Bone marrow (tissue), 2 donors: Measurements from ENCODE around the gene TMEM89.

Experiments
- DNase-seq, 2 donors: peaks; one replicate each; lab custom pipeline; 2025; lab: John Stamatoyannopoulos, UW

Gene TMEM89, protein sequence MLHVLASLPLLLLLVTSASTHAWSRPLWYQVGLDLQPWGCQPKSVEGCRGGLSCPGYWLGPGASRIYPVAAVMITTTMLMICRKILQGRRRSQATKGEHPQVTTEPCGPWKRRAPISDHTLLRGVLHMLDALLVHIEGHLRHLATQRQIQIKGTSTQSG

DNA sequence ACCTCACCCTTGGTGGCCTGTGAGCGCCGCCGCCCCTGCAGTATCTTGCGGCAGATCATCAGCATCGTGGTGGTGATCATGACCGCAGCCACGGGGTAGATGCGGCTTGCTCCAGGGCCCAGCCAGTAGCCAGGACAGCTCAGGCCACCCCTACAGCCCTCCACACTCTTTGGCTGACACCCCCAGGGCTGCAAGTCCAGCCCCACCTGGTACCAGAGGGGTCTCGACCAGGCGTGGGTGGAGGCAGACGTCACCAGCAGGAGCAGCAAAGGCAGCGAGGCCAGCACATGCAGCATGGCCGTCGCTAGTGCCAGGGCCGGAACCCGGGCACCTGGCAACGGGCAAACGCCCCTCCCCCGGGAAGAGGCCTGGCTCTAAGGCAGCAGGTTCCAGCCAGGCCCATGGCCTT is at the start of gene TMEM89:
Gene TMEM89, minus strand, starts transcription at position 309 of the 409 bp plus-strand sequence. Its CDS starts 13 bp downstream, at position 296.
- no peak for DNase-seq

DNA sequence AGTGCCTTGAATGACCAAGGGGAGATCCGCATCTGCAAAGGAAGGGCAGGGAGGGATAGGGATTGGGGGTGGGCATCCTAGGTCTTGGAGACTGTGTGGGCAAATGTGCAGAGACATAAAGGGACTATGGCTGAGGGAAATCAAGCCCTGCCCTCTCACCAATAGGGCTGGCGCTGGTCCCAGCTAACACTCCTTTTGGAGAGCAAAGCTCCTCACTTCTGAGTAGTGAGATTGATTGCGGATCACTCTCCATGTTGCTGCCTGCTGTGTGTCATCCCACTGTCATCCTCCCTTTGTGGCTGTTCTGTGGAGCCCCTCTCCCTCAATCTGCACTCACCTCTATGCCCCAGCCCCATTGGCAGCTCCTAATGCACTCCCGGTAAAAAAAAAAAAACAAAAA is 43.4 kb upstream of the TMEM89 start:
- DNase-seq, result no peak

DNA sequence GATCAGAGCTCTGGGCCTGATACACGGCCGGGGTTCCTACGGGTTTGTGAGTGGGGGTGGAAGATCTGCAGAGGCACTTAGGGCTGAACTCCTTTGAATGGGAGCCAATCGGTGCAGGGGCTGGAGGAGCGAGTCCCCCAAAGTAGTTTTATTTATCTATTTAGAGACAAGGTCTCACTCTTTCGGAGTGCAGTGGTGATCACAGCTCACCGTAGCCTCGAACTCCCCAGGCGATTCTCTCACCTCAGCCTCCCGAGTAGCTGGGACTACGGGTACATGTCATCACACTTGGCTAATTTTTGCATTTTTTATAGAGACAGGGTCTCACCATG is 42.7 kb upstream of the TMEM89 start:
- no peak for DNase-seq

DNA sequence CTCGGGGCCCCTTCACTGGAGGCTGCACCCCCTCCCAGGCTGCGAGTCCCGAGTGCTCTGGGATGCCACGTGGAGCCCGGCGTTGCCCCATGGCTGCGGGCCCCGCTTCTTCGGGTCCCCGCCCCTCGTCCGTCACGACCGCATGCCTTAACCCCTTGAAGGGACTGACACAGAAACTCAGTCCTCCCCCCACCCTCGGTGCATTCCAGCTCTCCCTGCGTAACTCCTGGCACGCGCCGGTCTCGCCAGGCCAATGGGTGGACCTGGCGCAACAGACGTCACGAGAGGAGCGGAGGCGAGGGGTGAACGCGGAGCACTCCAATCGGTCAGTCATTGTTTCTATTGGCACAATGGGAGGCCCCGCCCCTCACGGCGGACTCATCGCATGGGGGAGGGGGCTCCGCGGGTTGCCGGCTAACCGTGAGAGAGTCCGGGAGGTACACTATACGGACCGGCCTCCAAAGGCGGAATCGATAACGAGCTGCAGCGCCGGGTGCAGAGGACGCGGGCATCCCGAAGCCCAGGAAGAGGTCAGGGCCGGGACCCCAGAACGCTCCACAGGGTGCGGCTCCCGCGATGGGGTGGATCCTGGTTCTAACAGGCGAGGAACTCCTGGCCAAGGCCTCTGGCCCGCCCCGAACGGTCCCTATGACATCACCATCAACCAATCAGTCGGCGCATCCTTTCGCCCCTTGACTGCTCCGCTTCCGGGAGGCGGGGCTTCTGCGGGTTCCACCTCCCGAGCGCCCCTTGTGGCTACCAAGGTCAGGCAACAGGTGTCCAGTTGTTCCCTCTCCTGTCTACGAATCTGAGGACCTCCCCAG is 42.1 kb upstream of the TMEM89 start:
- DNase-seq, result peak; percentile 40 to 86

DNA sequence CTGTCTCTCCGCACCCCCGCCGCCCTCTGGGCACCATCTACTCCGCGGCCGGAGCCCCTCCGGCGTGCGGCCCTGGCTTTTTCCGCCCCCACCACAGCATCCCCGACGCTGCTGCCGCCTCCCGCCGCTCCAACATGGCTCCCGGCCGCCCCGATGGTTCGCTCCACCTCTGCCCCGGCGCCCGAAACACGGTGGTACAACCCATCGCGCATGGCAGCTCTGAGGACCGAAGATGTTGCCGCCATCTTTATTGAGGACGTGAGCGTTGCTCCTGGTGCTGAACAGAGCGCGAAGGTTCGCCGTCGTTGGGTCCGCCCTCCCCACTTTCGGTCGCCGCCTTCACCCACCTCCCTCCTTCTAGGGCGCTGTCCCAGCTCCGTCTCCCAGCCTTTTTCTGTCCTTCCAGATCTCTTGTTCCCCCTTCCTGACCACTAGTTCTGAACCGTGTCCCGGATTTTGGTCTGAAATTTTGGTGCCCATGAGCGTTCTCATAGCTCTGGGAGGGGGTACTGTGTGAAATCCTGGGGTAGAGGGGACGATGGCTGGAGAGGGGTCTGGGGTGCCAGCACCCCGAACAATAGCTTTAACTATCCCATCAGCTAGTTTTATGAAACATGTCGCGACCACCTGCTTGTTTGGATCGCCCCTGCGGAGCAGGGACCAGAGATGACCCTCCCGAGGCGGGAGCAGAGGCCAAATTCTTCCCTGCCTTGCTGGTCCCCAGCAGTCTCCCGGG is 41.4 kb upstream of the TMEM89 start, which contains the start of gene CELSR3:
Gene CELSR3, minus strand, starts transcription at position 134 of the 736 bp plus-strand sequence. CDS start 252 bp downstream, outside the sequence.
- DNase-seq, result no peak

DNA sequence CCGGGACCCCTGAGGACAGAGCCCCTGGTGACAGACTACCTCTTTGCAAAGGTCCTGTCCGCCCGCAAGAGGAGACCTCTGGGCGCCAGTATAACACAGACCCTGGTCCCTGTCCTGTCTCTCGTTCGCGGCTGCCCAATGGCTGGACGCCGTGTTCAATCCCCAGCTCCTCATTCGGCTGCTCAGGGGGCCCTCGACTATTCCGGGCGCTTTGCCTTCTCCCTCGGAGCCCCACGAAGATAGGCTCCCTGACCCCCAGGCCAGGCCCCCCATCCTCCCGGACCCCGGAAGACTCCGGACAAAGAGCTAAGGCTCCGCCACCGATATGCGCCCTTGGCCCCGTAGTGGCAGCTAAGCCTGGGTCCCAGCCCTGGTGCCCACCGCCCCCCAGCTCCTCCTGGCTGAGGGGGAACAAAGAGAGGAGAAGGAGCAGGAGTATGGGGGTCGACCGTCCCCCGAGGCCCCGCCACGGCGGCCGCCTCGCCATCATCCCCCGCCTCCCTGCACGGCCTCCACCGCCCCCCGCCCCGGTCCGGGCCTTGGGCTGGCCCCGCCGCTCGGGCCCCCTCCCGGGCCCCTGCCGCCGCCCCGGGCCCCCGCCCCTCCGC is 40.7 kb upstream of the TMEM89 start:
- DNase-seq, result no peak

DNA sequence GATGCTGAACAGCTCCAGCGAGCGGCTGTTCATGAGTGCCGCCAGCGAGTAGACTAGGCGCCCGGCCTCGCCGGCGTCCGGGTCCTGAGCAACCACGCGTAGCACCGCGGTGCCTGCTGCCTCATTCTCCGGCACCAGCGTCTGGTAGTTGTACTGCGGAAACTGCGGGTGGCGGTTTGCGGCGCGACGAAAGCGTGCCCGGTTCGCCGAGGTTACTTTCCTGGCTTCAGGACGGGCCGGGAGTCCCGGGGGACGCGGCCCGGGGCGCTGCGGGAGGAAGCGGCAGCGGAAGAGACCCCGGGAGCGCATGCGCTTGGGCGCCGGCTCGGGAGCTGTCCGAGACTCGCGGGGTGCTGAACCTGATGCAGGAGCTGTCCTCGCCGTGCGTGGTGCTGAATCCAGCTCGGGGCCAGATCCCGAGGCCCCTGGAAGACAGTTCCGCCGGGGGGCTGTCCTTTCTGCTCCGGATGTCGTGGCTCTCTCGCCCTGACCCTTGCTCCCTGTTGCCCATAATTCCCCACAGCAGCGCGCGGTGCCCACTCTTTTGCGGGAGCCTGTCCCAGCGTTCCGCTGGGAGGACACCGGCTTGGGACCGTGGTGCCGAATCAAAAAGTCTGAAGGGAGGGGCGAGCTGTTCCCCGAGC is 40.1 kb upstream of the TMEM89 start:
- DNase-seq, result peak; percentile 3 to 38

DNA sequence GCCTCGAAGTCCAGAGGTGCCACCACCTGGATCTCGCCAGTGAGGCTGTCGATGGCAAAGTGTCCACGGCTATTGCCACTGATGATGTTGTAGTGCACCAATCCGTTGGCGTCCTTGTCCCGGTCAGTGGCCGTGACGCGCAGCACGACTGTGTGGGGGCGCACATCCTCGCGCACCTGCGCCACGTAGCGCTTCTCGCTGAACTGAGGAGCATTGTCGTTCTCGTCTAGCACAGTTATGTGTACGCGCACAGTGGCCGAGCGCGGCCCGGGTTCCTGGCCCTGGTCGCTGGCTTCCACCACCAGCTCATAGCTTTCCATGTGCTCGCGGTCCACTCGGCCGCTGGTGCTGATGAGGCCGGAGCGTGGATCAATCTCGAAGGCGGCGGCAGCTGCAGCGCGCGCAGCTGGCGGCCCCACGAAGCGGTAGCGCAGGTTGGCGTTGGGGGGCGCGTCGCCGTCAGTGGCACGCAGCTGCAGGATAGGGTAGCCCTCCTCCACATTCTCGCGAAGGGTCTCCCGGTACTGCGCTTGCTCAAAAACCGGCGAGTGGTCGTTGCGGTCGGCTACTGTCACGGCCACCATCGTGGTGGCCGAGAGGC is 39.3 kb upstream of the TMEM89 start:
- no peak for DNase-seq

DNA sequence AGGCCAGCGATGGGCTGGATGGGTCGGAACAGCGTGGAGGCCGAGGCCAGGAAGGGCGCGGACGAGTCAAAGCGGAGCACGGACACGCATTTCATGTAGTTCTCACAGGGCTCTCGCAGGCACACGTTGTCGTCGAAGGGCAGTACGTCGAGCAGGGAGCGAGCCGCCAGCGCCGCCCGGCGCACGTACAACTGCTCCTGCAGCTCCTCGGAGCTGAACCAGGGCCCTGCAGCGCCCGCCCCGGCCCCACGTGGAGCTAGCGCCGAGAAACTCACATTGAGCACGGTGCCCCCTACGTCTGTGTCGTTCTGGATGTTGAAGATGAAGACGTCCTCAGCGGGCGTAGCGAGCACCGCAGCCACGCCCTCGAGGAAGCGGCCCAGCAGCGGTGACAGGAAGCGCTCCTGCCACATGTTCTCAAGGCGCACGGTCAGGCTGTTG is 35.3 kb upstream of the TMEM89 start:
- no peak for DNase-seq

DNA sequence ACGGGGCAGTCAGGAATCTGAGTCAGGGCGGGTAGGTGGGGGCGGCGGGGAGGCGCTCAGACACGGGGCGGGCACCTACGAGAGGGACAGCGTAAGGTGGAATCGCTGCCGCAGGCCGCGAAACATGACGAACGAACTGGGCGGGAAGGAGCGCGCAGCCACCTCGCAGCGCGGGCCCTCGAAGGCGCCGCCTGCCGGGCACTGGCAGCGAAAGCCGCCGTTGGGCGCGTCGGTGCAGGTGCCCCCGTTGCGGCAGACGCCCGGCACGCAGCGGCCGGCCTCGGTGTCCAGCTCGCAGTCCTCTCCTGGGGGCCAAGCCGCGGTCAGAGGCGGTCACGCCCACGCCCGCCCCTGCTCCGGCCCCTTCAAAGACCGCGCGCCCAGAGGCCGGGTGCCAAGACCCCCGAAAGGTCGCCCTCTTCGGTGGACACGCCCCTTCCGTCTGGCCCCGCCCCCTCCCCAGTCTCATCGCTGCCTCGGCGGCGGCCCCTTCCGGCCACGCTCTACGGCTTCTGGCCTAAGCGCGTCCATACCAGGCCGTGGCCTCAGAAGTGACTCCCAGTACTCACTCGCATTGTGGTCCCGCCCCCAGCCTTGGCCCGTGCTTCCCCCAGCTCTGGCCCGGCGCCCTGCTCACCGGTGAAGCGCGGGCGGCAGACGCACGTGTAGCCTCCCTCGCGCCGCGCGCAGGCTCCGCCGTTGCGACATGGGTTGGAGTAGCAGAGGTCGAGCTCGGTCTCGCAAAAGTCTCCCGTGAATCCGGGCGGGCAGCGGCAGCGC is 34.7 kb upstream of the TMEM89 start:
- peak; percentile 29 to 71 for DNase-seq

DNA sequence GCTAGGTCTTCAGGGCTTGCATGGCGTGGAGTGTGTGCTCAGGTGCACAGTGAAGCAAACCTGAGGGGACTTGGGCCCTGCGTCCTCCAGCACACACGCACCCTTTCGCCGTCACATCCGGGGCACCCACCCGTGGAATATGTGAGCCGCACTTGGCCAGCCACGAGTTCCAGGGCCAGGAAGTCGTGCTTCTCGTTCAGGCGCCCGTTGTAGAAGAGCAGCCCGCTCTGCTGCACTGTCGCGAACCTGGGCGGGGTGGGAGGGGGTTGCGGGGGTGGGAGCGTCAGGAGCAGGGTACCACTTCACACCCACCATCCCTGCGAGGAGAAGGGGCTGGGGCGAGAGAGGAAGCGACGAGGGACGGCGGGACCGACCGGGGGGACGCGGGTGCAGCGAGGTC is 34.0 kb upstream of the TMEM89 start:
- no peak for DNase-seq

DNA sequence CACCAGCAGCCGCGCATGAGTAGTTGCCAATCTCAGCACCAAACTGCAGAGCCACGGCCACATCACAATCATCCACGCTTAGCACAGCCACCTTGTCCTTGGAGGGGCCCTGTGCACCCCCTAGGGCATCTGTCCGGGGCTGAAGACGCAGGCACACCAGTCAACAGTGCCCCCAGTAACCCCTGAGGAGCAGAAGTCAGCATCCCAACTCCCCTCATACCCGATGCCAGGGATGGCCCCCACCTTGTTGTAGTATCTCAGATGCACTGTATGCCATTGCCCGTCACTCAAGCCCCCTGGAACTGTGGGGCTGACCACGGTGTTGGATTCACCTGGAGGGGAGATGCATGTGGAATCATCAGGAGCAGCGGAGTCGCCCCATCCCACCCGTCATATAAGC is 33.5 kb upstream of the TMEM89 start:
- DNase-seq, result no peak

DNA sequence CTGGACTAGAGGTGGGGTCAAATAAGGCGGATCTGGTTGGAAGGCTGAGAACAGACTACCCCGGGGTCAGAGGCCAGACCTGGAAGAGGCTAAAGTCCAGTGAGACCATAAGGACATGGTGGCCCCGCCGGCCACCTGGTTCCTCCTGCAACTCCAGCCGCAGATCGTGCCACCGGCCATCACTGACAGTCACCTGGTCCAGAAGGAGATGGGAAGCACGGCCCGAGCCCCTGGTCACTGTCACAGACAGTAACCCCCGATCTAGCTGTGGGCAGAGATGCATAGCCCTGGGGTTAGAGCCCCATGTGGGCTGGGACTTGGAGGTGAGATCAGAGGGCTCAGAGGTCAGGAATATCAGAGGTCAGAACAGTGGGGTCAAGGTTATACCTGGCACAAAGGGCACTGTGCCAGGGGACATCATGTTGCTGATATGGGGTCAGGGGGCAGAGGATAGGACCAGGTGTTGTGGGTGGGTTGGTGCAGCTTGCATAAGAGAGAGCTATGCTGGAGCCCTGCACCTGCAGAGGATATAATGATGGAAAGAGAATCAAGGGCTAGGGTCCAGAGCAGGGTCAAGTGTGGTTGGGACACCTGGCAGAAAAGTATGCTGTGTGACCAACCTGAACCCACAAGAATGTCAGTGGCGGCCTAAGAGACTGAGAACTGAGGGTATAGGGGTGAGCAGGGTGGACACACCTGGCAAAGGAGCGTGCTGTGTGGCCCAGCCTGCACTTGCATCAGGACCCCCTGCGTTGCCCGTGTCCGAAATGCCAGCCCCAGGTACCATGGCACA is 31.6 kb upstream of the TMEM89 start:
- DNase-seq, result no peak

DNA sequence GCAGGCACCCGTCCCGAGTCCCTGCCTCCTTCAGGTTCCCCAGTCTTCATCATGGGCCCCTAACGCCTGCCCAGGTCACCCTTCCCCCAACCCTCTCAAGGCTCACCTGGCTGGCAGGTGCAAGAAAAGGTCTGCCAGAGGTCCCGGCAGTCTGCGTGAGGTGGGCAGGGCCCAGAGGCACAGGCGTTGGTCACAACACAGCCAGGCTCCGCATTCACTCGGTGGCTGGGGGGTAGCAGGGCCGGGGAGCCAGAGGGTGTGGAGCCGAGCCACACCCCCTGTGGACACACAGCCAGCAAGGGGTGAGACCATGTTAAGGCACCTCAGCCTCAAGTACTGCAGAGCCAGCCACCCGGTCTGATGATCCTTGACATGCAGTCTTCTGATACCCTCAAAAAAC is 30.2 kb upstream of the TMEM89 start:
- no peak for DNase-seq

DNA sequence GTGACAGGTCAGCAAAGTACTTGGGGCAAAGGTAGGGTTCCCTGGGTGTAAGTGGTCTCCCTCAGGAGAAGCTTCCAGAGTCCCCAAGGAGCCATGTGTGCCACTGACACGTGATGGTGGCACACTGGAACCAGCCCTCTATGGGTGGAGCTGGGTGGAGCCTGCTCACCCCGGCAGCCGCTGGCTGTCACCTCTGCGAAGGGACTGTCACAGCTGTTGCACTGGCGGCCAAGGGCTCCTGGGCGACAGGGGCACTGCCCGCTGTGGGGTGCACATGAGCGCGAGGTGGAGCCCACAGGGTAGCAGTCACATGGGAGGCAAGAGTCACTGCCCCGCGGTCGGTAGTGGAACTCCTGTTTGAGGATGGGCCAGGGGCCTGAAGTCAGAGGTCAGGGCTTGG is 29.2 kb upstream of the TMEM89 start:
- DNase-seq, result no peak

DNA sequence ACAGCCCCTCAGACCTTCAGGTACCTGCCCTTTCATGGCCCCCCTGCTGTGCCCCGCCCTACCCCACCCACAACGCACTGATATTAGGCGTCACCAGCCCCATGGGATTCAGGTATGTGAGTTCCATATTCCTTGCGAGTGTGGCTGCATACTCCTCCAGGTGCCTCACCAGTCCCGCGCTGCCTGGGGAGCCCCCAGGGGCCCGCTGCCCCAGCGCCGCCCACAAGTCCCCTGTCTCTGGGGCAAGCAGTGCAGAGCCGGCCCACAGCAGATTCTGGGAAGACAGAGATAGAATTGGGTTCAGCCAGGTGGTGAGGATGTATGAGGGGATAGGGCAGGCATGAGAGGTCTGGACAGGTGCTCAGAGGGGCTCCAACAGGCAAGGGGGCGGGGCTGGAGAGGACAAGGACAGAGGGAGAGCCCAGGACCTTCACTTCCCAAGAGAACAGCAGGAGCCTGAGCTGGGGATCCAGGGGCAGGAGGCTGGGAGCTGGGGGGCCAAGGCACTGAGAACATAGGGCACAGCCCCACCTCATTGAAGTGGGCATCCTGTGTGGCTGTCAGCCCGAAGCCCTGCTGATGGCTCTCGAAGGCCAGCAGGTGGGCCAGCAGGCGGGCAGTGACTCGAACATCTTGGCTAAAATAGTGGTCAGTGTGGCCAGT is 26.8 kb upstream of the TMEM89 start:
- no peak for DNase-seq

DNA sequence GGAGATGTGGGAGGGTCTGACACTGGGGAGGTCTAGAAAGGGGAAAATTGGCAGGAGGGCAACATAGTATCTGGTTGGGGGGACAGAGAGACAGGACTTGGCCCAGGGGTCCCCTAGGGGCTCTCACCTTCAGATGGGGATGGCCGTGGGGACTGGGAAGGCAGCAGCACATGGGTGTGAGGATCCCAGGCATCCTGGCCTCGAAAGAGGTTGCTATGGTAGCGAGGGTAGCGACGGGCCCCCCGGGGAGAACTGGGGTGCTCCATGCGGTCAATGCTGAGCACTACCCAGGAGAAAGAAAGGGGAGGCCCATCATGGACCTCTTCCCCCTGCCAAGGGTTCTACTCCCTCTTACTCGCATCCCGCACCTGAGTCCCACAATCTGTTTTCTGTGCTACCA is 26.1 kb upstream of the TMEM89 start:
- no peak for DNase-seq

DNA sequence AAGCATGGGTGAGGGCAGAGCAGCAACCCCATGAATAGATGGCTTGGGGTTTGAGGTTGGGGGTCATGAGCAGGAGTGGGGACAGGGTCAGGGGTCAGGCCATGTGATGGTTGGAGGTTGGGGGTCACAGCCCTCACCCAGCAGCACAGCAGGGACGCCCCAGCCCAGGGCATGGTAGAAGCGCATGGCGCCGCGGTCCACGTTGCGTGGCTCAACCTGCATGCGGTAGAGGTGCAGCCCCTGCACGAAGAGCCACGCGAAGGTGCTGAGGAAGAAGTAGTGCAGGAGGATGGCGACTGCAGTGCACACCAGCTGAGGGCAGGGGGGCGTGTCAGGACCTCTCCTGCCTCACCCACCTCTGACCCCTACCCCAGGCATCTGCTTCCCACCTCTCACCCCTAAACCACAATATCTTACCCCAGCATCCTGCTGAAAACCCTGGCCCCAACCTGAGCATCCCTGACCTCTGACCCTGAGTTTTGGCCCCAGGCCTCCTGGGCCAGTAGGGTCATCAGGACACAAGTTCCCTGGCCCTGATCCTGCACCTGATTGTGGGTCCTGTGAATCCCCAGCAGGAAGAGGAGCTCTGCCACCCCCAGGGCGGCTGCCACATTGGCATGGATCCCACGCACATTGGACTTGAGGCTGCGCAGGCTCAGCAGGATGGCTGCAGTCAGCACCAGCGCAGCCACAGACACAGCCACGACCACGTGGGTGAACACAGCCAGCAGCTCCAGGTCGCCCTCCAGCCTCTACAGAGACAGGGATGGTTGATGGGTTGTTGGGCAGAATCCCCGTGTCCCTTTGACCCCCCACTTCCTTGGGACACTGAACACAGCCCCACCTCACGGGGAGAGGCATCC is 23.6 kb upstream of the TMEM89 start:
- no peak for DNase-seq
